Endometrium (tissue), 2 donors: ENCODE results near the gene USP16.

Source experiments
- FAIRE-seq: peaks from 2 replicates; lab custom pipeline; 2012; peaks lifted over from hg19 to GRCh38; lab: Jason Lieb, UNC
- donor health status: control.
- donor health status: control.

Gene USP16

GRCh38 chr21:29084372-29084771 lies 59.9 kb downstream of the USP16 start:
- no peak for FAIRE-seq

DNA sequence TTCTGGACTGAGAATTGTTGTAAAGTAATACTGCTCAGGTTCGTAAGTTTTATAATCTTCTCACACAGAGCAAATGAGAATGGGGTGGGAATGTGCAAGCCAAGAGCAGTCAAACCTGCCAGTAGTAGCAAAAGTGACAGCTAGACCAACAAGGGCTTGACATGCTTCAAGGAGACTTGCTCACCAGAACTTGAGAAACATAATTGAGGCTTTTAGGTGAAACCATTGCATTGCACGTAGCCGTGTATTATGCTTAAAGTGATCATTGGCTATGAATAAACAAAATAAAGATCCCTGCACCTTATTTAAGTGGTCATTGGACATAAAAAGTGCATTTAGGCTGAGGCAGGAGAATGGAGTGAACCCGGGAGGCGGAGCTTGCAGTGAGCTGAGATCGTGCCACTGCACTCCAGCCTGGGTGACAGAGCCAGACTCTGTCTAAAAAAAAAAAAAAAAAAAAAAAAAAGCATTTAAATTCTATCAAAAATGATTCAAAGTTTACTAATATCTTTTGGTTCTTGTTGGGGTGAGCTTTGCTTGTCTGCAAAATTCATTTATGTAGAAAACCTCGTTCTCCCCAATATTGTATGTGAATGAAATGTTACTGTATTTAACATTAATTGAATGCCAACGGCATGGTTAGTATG lies 60.8 kb downstream of the USP16 start:
- FAIRE-seq = no peak

DNA sequence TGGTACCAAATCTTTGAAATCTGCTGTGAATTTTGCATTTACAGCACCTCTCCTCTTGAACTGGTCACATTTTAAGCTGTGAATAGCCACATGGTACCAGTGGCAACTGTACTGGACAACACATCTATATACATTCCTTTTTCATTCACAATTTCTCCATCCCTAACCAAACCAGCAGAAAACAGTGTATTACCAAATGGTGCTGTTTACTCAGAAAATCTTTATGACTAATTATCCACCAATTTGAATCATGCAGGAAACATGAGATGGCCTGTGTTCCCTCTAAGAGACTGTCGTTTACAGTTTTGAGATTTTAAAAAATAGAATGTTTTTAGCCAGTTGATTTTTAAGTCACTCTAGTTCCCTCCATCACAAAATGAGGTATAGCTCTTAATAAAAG lies 66.6 kb downstream of the USP16 start:
- FAIRE-seq = no peak

- FAIRE-seq = no peak
These were observed 67.9 kb downstream of the USP16 start for GRCh38 chr21:29092102-29092959.

DNA sequence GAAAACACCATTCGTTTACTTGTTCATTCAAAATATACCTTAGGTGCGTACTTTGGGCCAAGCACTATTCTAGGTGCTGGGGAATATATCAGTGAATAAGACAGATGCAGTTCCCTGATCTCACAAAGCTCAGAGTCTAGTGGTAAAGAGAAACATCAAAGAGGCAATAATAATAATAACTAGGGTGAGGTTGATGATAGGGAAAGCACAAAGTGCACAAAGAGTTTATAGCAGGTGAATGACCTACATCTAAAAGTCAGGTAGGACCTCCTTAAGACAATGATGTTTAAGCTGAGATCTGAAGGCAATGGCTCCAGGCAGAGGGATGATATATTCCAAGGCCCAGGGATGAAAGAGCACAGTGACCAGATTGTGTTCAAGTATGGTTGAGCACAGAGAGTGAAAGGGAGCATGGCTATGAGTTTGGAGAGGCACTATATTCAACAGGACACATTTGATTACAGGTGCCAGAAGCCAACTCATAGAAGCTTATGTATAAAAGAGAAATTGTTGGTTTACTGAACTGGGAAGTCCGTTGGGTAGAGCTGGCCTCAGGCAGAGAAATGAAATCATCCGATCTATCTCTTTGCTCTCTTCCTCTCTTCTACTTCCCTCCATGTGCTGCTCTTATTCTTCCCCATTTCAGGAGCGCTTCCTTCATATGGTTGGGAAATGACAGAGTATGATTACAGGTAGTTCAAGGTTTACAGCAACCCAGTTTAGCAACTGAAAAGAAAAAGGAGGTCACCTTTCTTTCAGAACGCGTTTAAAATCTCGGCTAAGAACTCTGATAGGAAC lies 71.9 kb downstream of the USP16 start:
- FAIRE-seq = no peak

DNA sequence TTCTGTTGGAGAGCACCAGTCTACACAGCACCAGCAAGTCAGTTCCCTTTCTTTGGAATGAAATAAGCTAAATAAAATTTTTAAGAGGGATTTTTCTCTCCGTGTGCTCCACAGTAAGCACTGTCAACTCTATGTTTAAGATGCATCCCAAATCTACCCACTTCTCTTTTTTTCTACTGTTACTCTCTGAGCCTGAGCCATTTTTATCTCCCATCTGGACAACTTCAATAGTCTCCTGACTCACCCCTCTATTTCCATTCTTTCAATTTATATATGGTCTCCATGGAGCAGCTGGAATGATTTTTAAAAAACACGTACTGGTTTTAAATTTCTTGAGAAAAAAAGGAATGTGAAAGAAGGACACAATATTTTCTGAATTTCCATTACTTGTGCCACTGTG lies 73.7 kb downstream of the USP16 start:
- FAIRE-seq = no peak

GRCh38 chr21:29102791-29103257 lies 78.4 kb downstream of the USP16 start:
- FAIRE-seq = no peak
